Gastrocnemius medialis (tissue), 4 donors: ENCODE data around the gene ZNF516. TPM values are rescaled to one million over a fixed set of nuclear protein-coding genes. Genes with fewer than 3 reads are reported as not detected.

Experiments used
- ATAC-seq, 2 donors: fragments of 150-250 bp; one replicate each; pipeline ENCODE4 v1.9.1; 2016
- DNase-seq, 2 donors: peaks; one replicate each; pipeline ENCODE4 v3.0.0-alpha.2; 2019
- H3K27ac ChIP-seq, 4 donors: fragments of 200-600 bp; sonication (generic); 1 replicate in 1 of 4; 2 replicates in 3 of 4; pipeline ENCODE4 v1.5.1; 2016 to 2018; ENCODE audit warnings: mild to moderate bottlenecking in 2 of 4, moderate library complexity in 1 of 4
- H3K27me3 ChIP-seq, 3 donors: fragments of 200-600 bp; sonication (generic) in 2 of 3; 1 replicate in 1 of 3; 2 replicates in 2 of 3; pipeline versions ENCODE4 v1.5.1 to v1.6.0; 2016 to 2019; ENCODE audit warnings: mild to moderate bottlenecking in 1 of 3, moderate library complexity in 1 of 3
- H3K36me3 ChIP-seq, 2 donors: fragments of 200-600 bp; sonication (generic) in 1 of 2; one replicate each; pipeline ENCODE4 v1.5.1; 2017 to 2018
- H3K4me1 ChIP-seq, 2 donors: fragments of 200-600 bp; sonication (generic) in 1 of 2; one replicate each; pipeline ENCODE4 v1.5.1; 2016 to 2017; ENCODE audit warnings: mild to moderate bottlenecking in 2 of 2
- H3K4me3 ChIP-seq, 4 donors: fragments of 200-600 bp; sonication (generic) in 3 of 4; 1 replicate in 1 of 4; 2 replicates in 3 of 4; pipeline ENCODE4 v1.5.1; 2016 to 2019; ENCODE audit warnings: mild to moderate bottlenecking in 2 of 4
- H3K9me3 ChIP-seq, 3 donors: fragments of 200-600 bp; sonication (generic) in 2 of 3; 1 replicate in 1 of 3; 2 replicates in 2 of 3; pipeline ENCODE4 v1.5.1; 2016 to 2019
- CTCF ChIP-seq, 5 experiments: fragments of 450-650 bp in 3 of 5; fragments of 200-600 bp in 2 of 5; sonication (generic) in 2 of 5; IDR thresholded peaks in 4 of 5; conservative IDR thresholded peaks in 1 of 5; 1 replicate in 4 of 5; 2 replicates in 1 of 5; pipeline ENCODE4 v1.5.1; 2016 to 2019; ENCODE audit warnings: antibody characterized with exemption in 5 of 5, mild to moderate bottlenecking in 3 of 5, moderate library complexity in 3 of 5
- POLR2A ChIP-seq, 2 donors: fragments of 450-650 bp; IDR thresholded peaks; one replicate each; pipeline ENCODE4 v1.6.1; 2017; ENCODE audit warnings: antibody characterized with exemption in 2 of 2, mild to moderate bottlenecking in 2 of 2, moderate library complexity in 2 of 2
- in situ Hi-C, 4 donors: fragments of 200-750 bp; cut with MboI; loops; one replicate each; pipeline versions ENCODE4 v1.15.0 to v1.8.0; 2017; ENCODE audit warnings: low sequenced_read_pairs in 4 of 4
- intact Hi-C: fragments of 100-400 bp; cut with DNase I; formaldehyde crosslinking; loops from one replicate; pipeline ENCODE4 v1.15.1; 2023; ENCODE audit warnings: low total_unique reads
- total RNA-seq, 4 donors: library from RNA; depleted of rRNA; stranded (reverse); fragments of >200 nt; gene quantifications; one replicate each; pipeline versions ENCODE4 v1.1.0 to v1.2.3, GENCODE V29; 2016

Gene ZNF516
- total RNA-seq, 4 donors from 2014 or later: 8.4 to 19.3 (median 12.4) TPM

- Histone ChIP-seq H3K36me3 (no peaks in the 10 kb centered on the region), H3K4me1 (no peaks in the 10 kb centered on the region), H3K9me3 (no peaks in the 10 kb centered on the region), H3K27ac (no peak overlapping the region), H3K27me3 (no peaks in the 10 kb centered on the region), H3K4me3 (no peak overlapping the region)
- TF ChIP-seq POLR2A (IDR thresholded peaks at IDR 0.05) (no peak), CTCF (IDR thresholded peaks at IDR 0.05 in 4 of 5, conservative IDR thresholded peaks at IDR 0.05 in 1 of 5) (no peak)
- DNase-seq (no peak), ATAC-seq (no peak)
- in situ Hi-C loops (no loop called here), intact Hi-C loops (no loop called here)
Observed at GRCh38 chr18:76505614-76506013, 10.6 kb upstream of the ZNF516 start.

GRCh38 chr18:76504749-76505148 is 9.7 kb upstream of the ZNF516 start:
- Histone ChIP-seq H3K4me1 (no peaks in the 10 kb centered on the region), H3K4me3 (no peak overlapping the region), H3K9me3 (no peaks in the 10 kb centered on the region), H3K27ac (no peak overlapping the region), H3K36me3 (no peaks in the 10 kb centered on the region), H3K27me3 (no peaks in the 10 kb centered on the region)
- DNase-seq (no peak), ATAC-seq (no peak)
- TF ChIP-seq POLR2A (IDR thresholded peaks at IDR 0.05): no peak
- no peak for TF ChIP-seq CTCF (IDR thresholded peaks at IDR 0.05 in 4 of 5, conservative IDR thresholded peaks at IDR 0.05 in 1 of 5)
- in situ Hi-C loops: no loop called here
- intact Hi-C loops: no loop called here

GRCh38 chr18:76503649-76504386 is 8.8 kb upstream of the ZNF516 start:
- Histone ChIP-seq H3K4me3 (no peak overlapping the region), H3K27ac (no peak overlapping the region), H3K4me1 (no peaks in the 10 kb centered on the region), H3K36me3 (no peaks in the 10 kb centered on the region), H3K9me3 (no peaks in the 10 kb centered on the region), H3K27me3 (no peaks in the 10 kb centered on the region)
- ATAC-seq: no peak
- TF ChIP-seq CTCF (IDR thresholded peaks at IDR 0.05 in 4 of 5, conservative IDR thresholded peaks at IDR 0.05 in 1 of 5) (no peak), POLR2A (IDR thresholded peaks at IDR 0.05) (no peak)
- in situ Hi-C loops (no loop called here), intact Hi-C loops (no loop called here)
- DNase-seq: no peak

GRCh38 chr18:76502551-76502950 is 7.5 kb upstream of the ZNF516 start:
- in situ Hi-C loops: no loop called here
- no peak for ATAC-seq
- no peaks in the 10 kb centered on the region for H3K9me3 ChIP-seq

More at GRCh38 chr18:76502551-76502950, 7.5 kb upstream of the ZNF516 start:
- intact Hi-C loops: no loop called here
- no peak for DNase-seq
- TF ChIP-seq CTCF (IDR thresholded peaks at IDR 0.05 in 4 of 5, conservative IDR thresholded peaks at IDR 0.05 in 1 of 5) (no peak), POLR2A (IDR thresholded peaks at IDR 0.05) (no peak)
- no peaks in the 10 kb centered on the region for H3K36me3 ChIP-seq
- H3K4me1 ChIP-seq: no peaks in the 10 kb centered on the region
- H3K27ac ChIP-seq: no peak overlapping the region
- H3K4me3 ChIP-seq: no peak overlapping the region
- no peaks in the 10 kb centered on the region for H3K27me3 ChIP-seq
